ENCODE results near the gene GSK3A.

The GSK3A gene

DNA sequence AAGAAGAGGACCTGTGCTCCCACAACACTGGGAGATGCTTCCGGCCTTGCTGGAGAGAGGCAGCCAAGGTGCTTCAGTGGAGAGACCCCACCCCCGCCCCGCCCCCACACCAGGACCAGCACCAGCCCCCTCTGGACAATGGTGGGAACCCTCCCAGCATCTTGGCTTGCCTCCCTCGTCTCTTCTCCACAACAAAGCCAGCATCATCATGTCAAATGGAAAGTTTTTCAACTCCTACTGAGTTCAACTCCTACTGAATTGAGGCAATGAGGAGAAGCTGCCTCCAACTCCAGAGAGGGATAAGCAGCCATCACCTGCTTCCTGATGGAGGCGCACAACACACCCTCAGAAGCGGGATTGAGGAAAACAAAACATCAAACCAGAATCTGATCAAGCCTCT lies 37.7 kb downstream of the GSK3A start:
- TF ChIP-seq ESRRG (CRISPR knock-in tag; IDR thresholded peaks at IDR 0.05) (no peak), ZNF565 (CRISPR knock-in tag; conservative IDR thresholded peaks at IDR 0.05; ENCODE audit: low read depth) (no peak), SNAI2 (CRISPR knock-in tag; IDR thresholded peaks at IDR 0.05) (no peak), CSDC2 (CRISPR knock-in tag; IDR thresholded peaks at IDR 0.05) (no peak), ZNF70 (CRISPR knock-in tag; IDR thresholded peaks at IDR 0.05) (no peak), ZC3H10 (CRISPR knock-in tag; IDR thresholded peaks at IDR 0.05) (no peak)
- TF ChIP-seq, protein P1, sequence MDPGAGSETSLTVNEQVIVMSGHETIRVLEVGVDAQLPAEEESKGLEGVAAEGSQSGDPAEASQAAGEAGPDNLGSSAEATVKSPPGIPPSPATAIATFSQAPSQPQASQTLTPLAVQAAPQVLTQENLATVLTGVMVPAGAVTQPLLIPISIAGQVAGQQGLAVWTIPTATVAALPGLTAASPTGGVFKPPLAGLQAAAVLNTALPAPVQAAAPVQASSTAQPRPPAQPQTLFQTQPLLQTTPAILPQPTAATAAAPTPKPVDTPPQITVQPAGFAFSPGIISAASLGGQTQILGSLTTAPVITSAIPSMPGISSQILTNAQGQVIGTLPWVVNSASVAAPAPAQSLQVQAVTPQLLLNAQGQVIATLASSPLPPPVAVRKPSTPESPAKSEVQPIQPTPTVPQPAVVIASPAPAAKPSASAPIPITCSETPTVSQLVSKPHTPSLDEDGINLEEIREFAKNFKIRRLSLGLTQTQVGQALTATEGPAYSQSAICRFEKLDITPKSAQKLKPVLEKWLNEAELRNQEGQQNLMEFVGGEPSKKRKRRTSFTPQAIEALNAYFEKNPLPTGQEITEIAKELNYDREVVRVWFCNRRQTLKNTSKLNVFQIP (CRISPR knock-in tag; IDR thresholded peaks at IDR 0.05; ENCODE audit: borderline replicate concordance, low read depth), result no peak

DNA sequence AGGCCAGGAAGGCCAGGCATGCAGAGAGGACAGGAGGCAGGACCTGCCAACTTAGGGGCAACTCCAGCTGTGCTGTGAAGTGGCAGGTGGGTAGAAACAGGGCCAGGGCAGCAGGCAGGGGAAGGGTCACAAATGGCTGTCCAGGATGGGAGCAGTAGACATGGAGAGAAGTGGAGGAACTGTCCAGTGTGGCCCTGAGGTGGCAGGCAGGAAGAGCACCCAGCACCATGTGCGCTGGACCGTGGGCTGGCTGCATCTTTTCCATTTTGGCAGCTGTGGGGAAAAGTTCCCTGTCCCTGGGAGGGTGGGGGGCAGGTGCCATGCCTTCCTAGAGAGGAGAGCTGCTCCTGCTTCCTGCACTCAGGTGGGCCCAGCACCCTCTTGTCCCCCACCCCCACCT lies 38.7 kb downstream of the GSK3A start:
- TF ChIP-seq ESRRG (CRISPR knock-in tag; IDR thresholded peaks at IDR 0.05) (no peak), GLIS3 (CRISPR knock-in tag; IDR thresholded peaks at IDR 0.05) (no peak), CSDC2 (CRISPR knock-in tag; IDR thresholded peaks at IDR 0.05) (no peak), OSR1 (CRISPR knock-in tag; IDR thresholded peaks at IDR 0.05) (no peak), ARNTL (CRISPR knock-in tag; IDR thresholded peaks at IDR 0.05; ENCODE audit: borderline replicate concordance, low read depth) (no peak), ZNF565 (CRISPR knock-in tag; conservative IDR thresholded peaks at IDR 0.05; ENCODE audit: low read depth) (no peak), ZNF70 (CRISPR knock-in tag; IDR thresholded peaks at IDR 0.05) (no peak), PPARA (CRISPR knock-in tag; IDR thresholded peaks at IDR 0.05; ENCODE audit: borderline replicate concordance) (no peak), ISL1 (CRISPR knock-in tag; IDR thresholded peaks at IDR 0.05) (no peak)
- TF ChIP-seq, protein P2, sequence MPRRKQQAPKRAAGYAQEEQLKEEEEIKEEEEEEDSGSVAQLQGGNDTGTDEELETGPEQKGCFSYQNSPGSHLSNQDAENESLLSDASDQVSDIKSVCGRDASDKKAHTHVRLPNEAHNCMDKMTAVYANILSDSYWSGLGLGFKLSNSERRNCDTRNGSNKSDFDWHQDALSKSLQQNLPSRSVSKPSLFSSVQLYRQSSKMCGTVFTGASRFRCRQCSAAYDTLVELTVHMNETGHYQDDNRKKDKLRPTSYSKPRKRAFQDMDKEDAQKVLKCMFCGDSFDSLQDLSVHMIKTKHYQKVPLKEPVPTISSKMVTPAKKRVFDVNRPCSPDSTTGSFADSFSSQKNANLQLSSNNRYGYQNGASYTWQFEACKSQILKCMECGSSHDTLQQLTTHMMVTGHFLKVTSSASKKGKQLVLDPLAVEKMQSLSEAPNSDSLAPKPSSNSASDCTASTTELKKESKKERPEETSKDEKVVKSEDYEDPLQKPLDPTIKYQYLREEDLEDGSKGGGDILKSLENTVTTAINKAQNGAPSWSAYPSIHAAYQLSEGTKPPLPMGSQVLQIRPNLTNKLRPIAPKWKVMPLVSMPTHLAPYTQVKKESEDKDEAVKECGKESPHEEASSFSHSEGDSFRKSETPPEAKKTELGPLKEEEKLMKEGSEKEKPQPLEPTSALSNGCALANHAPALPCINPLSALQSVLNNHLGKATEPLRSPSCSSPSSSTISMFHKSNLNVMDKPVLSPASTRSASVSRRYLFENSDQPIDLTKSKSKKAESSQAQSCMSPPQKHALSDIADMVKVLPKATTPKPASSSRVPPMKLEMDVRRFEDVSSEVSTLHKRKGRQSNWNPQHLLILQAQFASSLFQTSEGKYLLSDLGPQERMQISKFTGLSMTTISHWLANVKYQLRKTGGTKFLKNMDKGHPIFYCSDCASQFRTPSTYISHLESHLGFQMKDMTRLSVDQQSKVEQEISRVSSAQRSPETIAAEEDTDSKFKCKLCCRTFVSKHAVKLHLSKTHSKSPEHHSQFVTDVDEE (CRISPR knock-in tag; IDR thresholded peaks at IDR 0.05), result no peak
- TF ChIP-seq, protein P3, sequence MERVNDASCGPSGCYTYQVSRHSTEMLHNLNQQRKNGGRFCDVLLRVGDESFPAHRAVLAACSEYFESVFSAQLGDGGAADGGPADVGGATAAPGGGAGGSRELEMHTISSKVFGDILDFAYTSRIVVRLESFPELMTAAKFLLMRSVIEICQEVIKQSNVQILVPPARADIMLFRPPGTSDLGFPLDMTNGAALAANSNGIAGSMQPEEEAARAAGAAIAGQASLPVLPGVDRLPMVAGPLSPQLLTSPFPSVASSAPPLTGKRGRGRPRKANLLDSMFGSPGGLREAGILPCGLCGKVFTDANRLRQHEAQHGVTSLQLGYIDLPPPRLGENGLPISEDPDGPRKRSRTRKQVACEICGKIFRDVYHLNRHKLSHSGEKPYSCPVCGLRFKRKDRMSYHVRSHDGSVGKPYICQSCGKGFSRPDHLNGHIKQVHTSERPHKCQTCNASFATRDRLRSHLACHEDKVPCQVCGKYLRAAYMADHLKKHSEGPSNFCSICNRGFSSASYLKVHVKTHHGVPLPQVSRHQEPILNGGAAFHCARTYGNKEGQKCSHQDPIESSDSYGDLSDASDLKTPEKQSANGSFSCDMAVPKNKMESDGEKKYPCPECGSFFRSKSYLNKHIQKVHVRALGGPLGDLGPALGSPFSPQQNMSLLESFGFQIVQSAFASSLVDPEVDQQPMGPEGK (CRISPR knock-in tag; IDR thresholded peaks at IDR 0.05; ENCODE audit: borderline replicate concordance), result no peak
- no peak for ATAC-seq

More for the DNA sequence above, 37.7 kb downstream of the GSK3A start:
- no peak for ATAC-seq

DNA sequence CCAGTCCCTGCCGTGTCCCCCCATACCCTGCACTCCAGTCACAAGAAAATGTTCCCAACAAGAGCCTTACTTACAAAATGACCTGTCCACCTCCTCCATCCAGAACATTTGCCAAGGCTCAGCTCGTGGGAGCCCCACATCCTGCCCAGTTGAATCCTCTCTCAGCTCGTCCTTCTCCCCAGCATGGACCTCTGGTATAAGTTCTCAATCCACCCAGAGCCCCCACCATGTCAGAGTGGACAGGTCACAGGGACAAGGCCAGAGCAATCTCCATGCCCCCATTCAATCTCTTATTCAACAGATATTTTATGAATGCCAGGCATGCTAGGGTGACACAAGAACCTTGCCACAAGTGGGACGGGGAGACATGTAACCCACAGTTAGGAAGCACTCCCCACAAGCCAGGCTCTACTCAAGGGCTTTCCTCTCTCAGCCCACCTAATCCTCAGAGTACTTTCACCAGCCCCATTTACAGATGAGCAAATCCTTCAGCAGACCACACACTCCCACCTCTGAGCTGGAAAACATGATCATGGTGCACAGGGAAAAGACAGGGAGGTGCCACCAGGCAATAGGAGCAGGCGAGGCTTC lies 40.0 kb downstream of the GSK3A start:
- ATAC-seq, result no peak
- TF ChIP-seq, protein P1 (CRISPR knock-in tag; IDR thresholded peaks at IDR 0.05; ENCODE audit: borderline replicate concordance, low read depth), result no peak
- TF ChIP-seq, protein P3 (CRISPR knock-in tag; IDR thresholded peaks at IDR 0.05; ENCODE audit: borderline replicate concordance), result no peak
- TF ChIP-seq ZNF70 (CRISPR knock-in tag; IDR thresholded peaks at IDR 0.05) (no peak), OSR1 (CRISPR knock-in tag; IDR thresholded peaks at IDR 0.05) (no peak), GLIS3 (CRISPR knock-in tag; IDR thresholded peaks at IDR 0.05) (no peak), ARNTL (CRISPR knock-in tag; IDR thresholded peaks at IDR 0.05; ENCODE audit: borderline replicate concordance, low read depth) (no peak), ZFP3 (CRISPR knock-in tag; IDR thresholded peaks at IDR 0.05) (no peak), ESRRG (CRISPR knock-in tag; IDR thresholded peaks at IDR 0.05) (no peak), CSDC2 (CRISPR knock-in tag; IDR thresholded peaks at IDR 0.05) (no peak), ZC3H10 (CRISPR knock-in tag; IDR thresholded peaks at IDR 0.05) (no peak), ISL1 (CRISPR knock-in tag; IDR thresholded peaks at IDR 0.05) (no peak)
- TF ChIP-seq, protein P4, sequence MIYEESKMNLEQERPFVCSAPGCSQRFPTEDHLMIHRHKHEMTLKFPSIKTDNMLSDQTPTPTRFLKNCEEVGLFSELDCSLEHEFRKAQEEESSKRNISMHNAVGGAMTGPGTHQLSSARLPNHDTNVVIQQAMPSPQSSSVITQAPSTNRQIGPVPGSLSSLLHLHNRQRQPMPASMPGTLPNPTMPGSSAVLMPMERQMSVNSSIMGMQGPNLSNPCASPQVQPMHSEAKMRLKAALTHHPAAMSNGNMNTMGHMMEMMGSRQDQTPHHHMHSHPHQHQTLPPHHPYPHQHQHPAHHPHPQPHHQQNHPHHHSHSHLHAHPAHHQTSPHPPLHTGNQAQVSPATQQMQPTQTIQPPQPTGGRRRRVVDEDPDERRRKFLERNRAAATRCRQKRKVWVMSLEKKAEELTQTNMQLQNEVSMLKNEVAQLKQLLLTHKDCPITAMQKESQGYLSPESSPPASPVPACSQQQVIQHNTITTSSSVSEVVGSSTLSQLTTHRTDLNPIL (CRISPR knock-in tag; IDR thresholded peaks at IDR 0.05; ENCODE audit: low read depth), result no peak
